ENCODE results near the gene TMEM72.

- TF ChIP-seq EZH2 (IDR thresholded peaks at IDR 0.05; ENCODE audit: borderline replicate concordance) (no peak), CTCF (IDR thresholded peaks at IDR 0.05; ENCODE audit: poor library complexity) (no peak)
These were observed 41.1 kb upstream of the TMEM72 start for GRCh38 chr10:44870031-44870430.

Data from hepatocyte (in vitro differentiated cells).